ENCODE measurements around the gene OLIG2.

The OLIG2 gene

DNA sequence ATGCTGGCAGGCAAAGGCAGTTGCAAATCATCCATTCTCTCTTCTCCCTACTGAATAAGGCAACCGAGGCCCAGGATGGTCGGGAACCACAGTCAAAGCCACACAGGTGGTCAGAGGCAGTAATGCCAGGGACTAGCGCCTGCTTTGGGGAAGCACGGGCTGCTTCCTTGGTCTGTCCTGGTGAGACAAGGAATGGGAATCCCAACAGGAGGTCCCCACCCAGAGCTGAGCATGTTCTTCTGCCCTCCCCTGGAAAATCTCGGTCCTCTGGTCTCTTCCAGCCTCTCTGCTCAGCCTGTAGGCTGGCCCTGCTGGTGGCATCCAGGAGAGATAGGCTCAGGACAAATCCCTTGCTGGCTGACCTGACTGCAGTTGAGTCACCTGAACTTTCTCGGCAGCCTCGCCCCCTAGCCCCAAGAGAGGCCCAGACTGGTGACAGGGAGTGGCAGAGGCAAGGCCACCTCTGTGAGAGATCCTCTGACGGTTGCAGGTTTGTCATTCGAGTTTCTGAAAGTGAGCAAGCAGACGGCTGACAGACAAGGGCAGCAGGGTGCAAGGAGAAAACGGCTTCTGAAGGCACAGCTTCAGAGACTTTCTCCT is 50.0 kb downstream of the OLIG2 start:
- TF ChIP-seq, protein P1, sequence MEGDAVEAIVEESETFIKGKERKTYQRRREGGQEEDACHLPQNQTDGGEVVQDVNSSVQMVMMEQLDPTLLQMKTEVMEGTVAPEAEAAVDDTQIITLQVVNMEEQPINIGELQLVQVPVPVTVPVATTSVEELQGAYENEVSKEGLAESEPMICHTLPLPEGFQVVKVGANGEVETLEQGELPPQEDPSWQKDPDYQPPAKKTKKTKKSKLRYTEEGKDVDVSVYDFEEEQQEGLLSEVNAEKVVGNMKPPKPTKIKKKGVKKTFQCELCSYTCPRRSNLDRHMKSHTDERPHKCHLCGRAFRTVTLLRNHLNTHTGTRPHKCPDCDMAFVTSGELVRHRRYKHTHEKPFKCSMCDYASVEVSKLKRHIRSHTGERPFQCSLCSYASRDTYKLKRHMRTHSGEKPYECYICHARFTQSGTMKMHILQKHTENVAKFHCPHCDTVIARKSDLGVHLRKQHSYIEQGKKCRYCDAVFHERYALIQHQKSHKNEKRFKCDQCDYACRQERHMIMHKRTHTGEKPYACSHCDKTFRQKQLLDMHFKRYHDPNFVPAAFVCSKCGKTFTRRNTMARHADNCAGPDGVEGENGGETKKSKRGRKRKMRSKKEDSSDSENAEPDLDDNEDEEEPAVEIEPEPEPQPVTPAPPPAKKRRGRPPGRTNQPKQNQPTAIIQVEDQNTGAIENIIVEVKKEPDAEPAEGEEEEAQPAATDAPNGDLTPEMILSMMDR (IDR thresholded peaks at IDR 0.05; ENCODE audit: control extremely low read depth, extremely low read depth, low read depth, missing control alignments): no peak
- no peak for DNase-seq (ENCODE audit: extremely low spot score)
- CTCF ChIA-PET: interaction anchor here (1.1 to 1.3 kb wide), 2 partner anchors 9 to 36 kb away, joined by 3 read pairs; no protein-coding TSS in a partner anchor
- POLR2A ChIA-PET: no interaction called here

DNA sequence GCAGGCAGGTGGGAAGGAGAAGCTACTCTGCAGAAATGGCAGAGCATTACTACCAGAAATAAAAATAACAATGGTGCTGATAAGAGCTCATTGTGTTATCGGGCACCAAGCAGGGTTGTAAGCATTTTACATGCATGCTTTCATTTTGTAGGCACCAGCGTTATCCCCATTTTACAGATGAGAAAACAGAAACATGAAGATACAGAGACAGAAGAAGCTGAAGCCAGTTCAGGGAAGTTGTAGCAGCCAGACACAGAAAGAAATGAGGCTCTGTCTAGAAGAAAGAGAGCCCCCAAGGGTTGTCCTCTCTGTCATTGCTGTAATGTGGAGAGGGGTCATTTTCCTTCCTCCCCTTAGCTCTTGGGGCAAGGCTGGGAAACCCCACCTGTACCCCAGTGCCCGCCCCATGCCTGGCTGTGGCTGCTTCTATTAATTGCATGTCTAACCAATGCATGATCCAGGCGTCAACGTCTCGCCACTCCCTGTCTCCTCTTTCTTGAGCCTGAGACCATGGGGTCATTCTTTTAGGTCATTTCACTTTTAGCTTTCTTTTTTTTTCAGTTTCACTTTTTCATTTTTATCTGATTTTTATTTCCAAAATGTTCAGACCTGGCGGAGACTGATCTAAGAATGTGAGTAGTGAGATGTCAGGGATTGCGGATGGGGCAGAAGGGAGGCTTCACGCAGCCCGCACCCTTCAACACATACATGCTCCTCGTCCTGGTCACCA is 51.0 kb downstream of the OLIG2 start:
- DNase-seq (ENCODE audit: extremely low spot score): no peak
- TF ChIP-seq, protein P1 (IDR thresholded peaks at IDR 0.05; ENCODE audit: control extremely low read depth, extremely low read depth, low read depth, missing control alignments): no peak
- POLR2A ChIA-PET: no interaction called here
- CTCF ChIA-PET: interaction anchor here (0.8 to 1.4 kb wide), 5 partner anchors 10 to 251 kb away, joined by 3 read pairs; no protein-coding TSS in a partner anchor

Data from GM10248 (cell line).